ENCODE data around the gene AFAP1L2. TPM values are rescaled to one million over a fixed set of nuclear protein-coding genes. Genes with fewer than 3 reads are reported as not detected.

AFAP1L2 gene
- total and polyA plus RNA-seq, 2 experiments from 2014 or later: 0.75 to 3.8 TPM

GRCh38 chr10:114442091-114442630 is 37.9 kb upstream of the AFAP1L2 start:
- H3K27ac ChIP-seq: no peak overlapping the region
- no peak for DNase-seq (ENCODE audit: low read depth in 1 of 2, low spot score in 1 of 2)
- no peaks in the 10 kb centered on the region for H3K9me3 ChIP-seq (ENCODE audit: low read depth)
- no peak for TF ChIP-seq CTCF (IDR thresholded peaks at IDR 0.05; ENCODE audit: low read depth, low read length)
- no peak overlapping the region for H3K4me3 ChIP-seq
- no peaks in the 10 kb centered on the region for H3K27me3 ChIP-seq
- no peaks in the 10 kb centered on the region for H3K4me1 ChIP-seq (ENCODE audit: low read depth)
- peaks cover 69% of the 10 kb centered on the region for H3K36me3 ChIP-seq

- H3K36me3 ChIP-seq: peaks cover 65% of the 10 kb centered on the region
- no peak overlapping the region for H3K4me3 ChIP-seq
These were observed 36.8 kb upstream of the AFAP1L2 start for GRCh38 chr10:114441107-114441506.

GRCh38 chr10:114437473-114438292 is 33.4 kb upstream of the AFAP1L2 start:
- TF ChIP-seq CTCF (IDR thresholded peaks at IDR 0.05; ENCODE audit: low read depth, low read length): peak; percentile 61
- Histone ChIP-seq H3K27me3 (no peaks in the 10 kb centered on the region), H3K9me3 (ENCODE audit: low read depth) (no peaks in the 10 kb centered on the region), H3K36me3 (peaks cover 74% of the 10 kb centered on the region), H3K27ac (no peak overlapping the region), H3K4me1 (ENCODE audit: low read depth) (no peaks in the 10 kb centered on the region), H3K4me3 (no peak overlapping the region)
- peak in 1 of 2 donors; percentile 44 for DNase-seq (ENCODE audit: low read depth in 1 of 2, low spot score in 1 of 2)

More at GRCh38 chr10:114441107-114441506, 36.8 kb upstream of the AFAP1L2 start:
- no peak for TF ChIP-seq CTCF (IDR thresholded peaks at IDR 0.05; ENCODE audit: low read depth, low read length)
- no peaks in the 10 kb centered on the region for H3K4me1 ChIP-seq (ENCODE audit: low read depth)
- no peaks in the 10 kb centered on the region for H3K9me3 ChIP-seq (ENCODE audit: low read depth)
- DNase-seq (ENCODE audit: low read depth in 1 of 2, low spot score in 1 of 2): no peak
- no peak overlapping the region for H3K27ac ChIP-seq
- H3K27me3 ChIP-seq: no peaks in the 10 kb centered on the region

DNA sequence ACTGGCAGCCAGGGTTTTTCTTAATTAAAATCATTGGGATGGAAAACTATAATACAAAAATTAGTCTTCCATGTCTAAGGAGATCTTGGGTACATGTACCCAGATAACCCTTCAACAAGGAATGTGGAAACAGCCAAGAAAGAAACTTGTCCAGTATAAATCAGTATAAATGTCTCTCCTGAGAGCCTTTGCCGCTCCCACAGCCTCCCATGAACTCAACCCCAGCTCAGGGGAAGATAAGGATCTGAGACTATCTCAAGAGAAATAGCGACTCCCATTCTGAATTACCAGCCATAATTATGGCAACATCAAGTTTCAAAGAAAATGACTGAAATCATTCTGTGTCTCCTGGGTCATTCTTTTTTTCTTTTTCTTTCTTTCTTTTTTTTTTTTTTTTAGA is 32.6 kb upstream of the AFAP1L2 start:
- Histone ChIP-seq H3K9me3 (ENCODE audit: low read depth) (no peaks in the 10 kb centered on the region), H3K4me1 (ENCODE audit: low read depth) (no peaks in the 10 kb centered on the region), H3K27me3 (no peaks in the 10 kb centered on the region), H3K36me3 (peaks cover 71% of the 10 kb centered on the region), H3K4me3 (no peak overlapping the region), H3K27ac (no peak overlapping the region)
- TF ChIP-seq CTCF (IDR thresholded peaks at IDR 0.05; ENCODE audit: low read depth, low read length): no peak
- DNase-seq (ENCODE audit: low read depth in 1 of 2, low spot score in 1 of 2): no peak

DNA sequence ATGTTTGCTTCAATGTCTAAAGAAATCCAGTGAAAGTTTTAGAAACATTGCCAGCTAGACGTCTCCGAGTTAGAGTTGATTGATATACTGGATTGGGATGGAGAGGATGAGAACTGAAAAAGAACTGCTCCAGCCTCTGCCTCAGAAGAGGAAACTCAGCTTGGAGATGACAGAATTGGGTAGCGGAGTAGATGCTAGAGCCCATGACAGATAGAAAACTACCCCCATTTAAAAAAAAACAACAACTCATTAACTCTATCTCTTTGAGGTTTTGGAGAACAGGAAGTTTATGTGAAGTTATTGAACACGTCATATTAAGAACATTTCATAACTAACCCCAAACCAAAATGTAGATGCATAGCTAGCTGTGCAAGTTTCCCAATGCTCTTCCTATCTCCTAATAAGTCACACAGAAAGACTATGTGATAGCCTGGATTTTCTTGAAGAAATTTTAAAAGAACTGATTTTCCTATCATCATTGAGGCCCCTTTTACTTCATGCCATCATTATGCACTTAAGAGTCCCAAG is 28.3 kb upstream of the AFAP1L2 start:
- no peak for TF ChIP-seq CTCF (IDR thresholded peaks at IDR 0.05; ENCODE audit: low read depth, low read length)
- H3K4me1 ChIP-seq (ENCODE audit: low read depth): no peaks in the 10 kb centered on the region
- H3K27ac ChIP-seq: no peak overlapping the region
- peaks cover 33% of the 10 kb centered on the region for H3K36me3 ChIP-seq
- H3K27me3 ChIP-seq: no peaks in the 10 kb centered on the region
- H3K9me3 ChIP-seq (ENCODE audit: low read depth): no peaks in the 10 kb centered on the region
- DNase-seq (ENCODE audit: low read depth in 1 of 2, low spot score in 1 of 2): peak in 1 of 2 donors; percentile 62
- no peak overlapping the region for H3K4me3 ChIP-seq

Measured in cardiac muscle cell (in vitro differentiated cells and primary cell).